Measurements from ENCODE around the gene ERBIN. TPM values are rescaled to one million over a fixed set of nuclear protein-coding genes. Genes with fewer than 3 reads are reported as not detected.

The ERBIN gene
- total and polyA plus RNA-seq, 2 of the 8 experiments (the other 6 are each of a cell fraction or from before 2014, with no cell fraction given): 7.7 to 33.2 TPM

- H3K56ac ChIP-seq (replicated peaks; ENCODE audit: insufficient read length, low read depth, low read length): no peak overlapping the region
- no peak overlapping the region for H3K9ac ChIP-seq (replicated peaks in 1 of 4; ENCODE audit: extremely low read depth in 1 of 4, low read depth in 3 of 4, low read length in 3 of 4)
- H3K4me2 ChIP-seq (ENCODE audit: insufficient read depth in 1 of 2, low read depth in 2 of 2, low read length in 2 of 2): no peak overlapping the region
- H4K91ac ChIP-seq (replicated peaks; ENCODE audit: insufficient read length, low read length): no peak overlapping the region
- no peak overlapping the region for H3K27ac ChIP-seq (ENCODE audit: low read depth, low read length)
- no peak overlapping the region for H4K5ac ChIP-seq (ENCODE audit: insufficient read length, low read depth, low read length)
- 84% methylated on average over 7 of the region's 7 CpGs; no CpG with 5 or more reads in 1 of the 2 experiments for WGBS, 2 experiments (ENCODE audit: extremely low coverage in 1 of 2, insufficient coverage in 1 of 2, insufficient read length in 1 of 2, insufficient replicate concordance in 2 of 2, low coverage in 1 of 2, low lambda C conversion rate in 2 of 2, missing lambda C conversion rate in 1 of 2)
- H4K20me1 ChIP-seq (replicated peaks in 1 of 2; ENCODE audit: control insufficient read depth in 1 of 2, insufficient read depth in 2 of 2, low read length in 2 of 2): peaks cover 2 to 6% of the 10 kb centered on the region in 2 experiments
- H3K4ac ChIP-seq (replicated peaks; ENCODE audit: insufficient read length, low read depth, low read length): no peak overlapping the region
- H3K4me1 ChIP-seq (replicated peaks in 1 of 4; ENCODE audit: control insufficient read depth in 3 of 4, insufficient read depth in 4 of 4, low read length in 3 of 4): no peaks in the 10 kb centered on the region
- H2AFZ ChIP-seq (ENCODE audit: low read length): no peak overlapping the region
- ChIA-PET POLR2A (ENCODE audit: partially characterized antibody) (interaction anchor here (1.0 kb wide), 1 partner anchor 43 kb away, joined by 3 read pairs; no protein-coding TSS in a partner anchor), CTCF (ENCODE audit: partially characterized antibody) (no interaction called here)
- H2BK12ac ChIP-seq (ENCODE audit: low read depth, low read length): no peak overlapping the region
- H2BK15ac ChIP-seq (ENCODE audit: low read length): no peak overlapping the region
- no peak overlapping the region for H2AK5ac ChIP-seq (ENCODE audit: low read depth, low read length)
- no peak overlapping the region for H2BK5ac ChIP-seq (ENCODE audit: low read depth, low read length)
- peaks cover 9 to 94% of the 10 kb centered on the region in 2 experiments; a peak in 3 of 4 replicates for H3K79me2 ChIP-seq (ENCODE audit: control insufficient read depth in 1 of 2, insufficient read depth in 2 of 2, low read length in 2 of 2)
- H2BK20ac ChIP-seq (ENCODE audit: low read length): no peak overlapping the region
- H3K9me3 ChIP-seq (ENCODE audit: insufficient read depth in 2 of 2, low read depth in 1 of 2, low read length in 1 of 2): no peaks in the 10 kb centered on the region
- H3K4me3 ChIP-seq (ENCODE audit: extremely low read depth in 1 of 4, insufficient read depth in 2 of 4, low read depth in 3 of 4, low read length in 4 of 4): no peak overlapping the region
- H3K36me3 ChIP-seq (ENCODE audit: control insufficient read depth in 2 of 4, insufficient read depth in 4 of 4, low read length in 3 of 4): peaks cover 0 to 4% (median 0%) of the 10 kb centered on the region in 4 experiments; a peak in 1 of 8 replicates
- H3K23me2 ChIP-seq (ENCODE audit: low read depth, low read length): no peaks in the 10 kb centered on the region
- H3K18ac ChIP-seq (ENCODE audit: extremely low read depth, low read length): no peak overlapping the region
- no peak overlapping the region for H3K14ac ChIP-seq (ENCODE audit: insufficient read length)
- H3K23ac ChIP-seq (ENCODE audit: insufficient read length): no peak overlapping the region
- H2BK120ac ChIP-seq (replicated peaks; ENCODE audit: low read depth, low read length): no peak overlapping the region
- DNase-seq (ENCODE audit: low read depth in 1 of 2, low spot score in 2 of 2): no peak
- no peaks in the 10 kb centered on the region for H3K27me3 ChIP-seq (replicated peaks in 1 of 4; ENCODE audit: control insufficient read depth in 3 of 4, extremely low read depth in 1 of 4, insufficient read depth in 3 of 4, low read length in 3 of 4)
- H3K79me1 ChIP-seq (ENCODE audit: low read depth, low read length): no peaks in the 10 kb centered on the region; the same call in 1 of the 2 replicates
- H4K8ac ChIP-seq (ENCODE audit: extremely low read depth, insufficient read depth, low read length): no peak overlapping the region
- no peak for FAIRE-seq
- TF ChIP-seq SRF (IDR thresholded peaks at IDR 0.05; ENCODE audit: low read depth, low read length): no peak
- TF ChIP-seq EGR1 (IDR thresholded peaks at IDR 0.05; ENCODE audit: borderline replicate concordance, low read depth, low read length): no peak
- no peak for TF ChIP-seq BACH1 (IDR thresholded peaks at IDR 0.05; ENCODE audit: low read length)
- no peak for TF ChIP-seq RNF2 (IDR thresholded peaks at IDR 0.05; ENCODE audit: borderline replicate concordance, low read depth, low read length, missing control alignments, poor library complexity, severe bottlenecking)
Observed at GRCh38 chr5:65970481-65971367, 44.3 kb downstream of the ERBIN start.
